NCI-H1105 (cell line): ENCODE data around the gene IKZF1.

Experiments used
- DNase-seq: peaks from one replicate; lab custom pipeline; 2025; lab: John Stamatoyannopoulos, UW

Gene IKZF1

GRCh38 chr7:50304129-50304910 lies at the start of gene IKZF1:
Gene IKZF1 (plus strand): TSS chr7:50304716. CDS start chr7:50319062, 14,346 bp downstream.
- peak; percentile 6 for DNase-seq

- DNase-seq: no peak
These were observed 42.9 kb upstream of the IKZF1 start for GRCh38 chr7:50261593-50261992.

DNA sequence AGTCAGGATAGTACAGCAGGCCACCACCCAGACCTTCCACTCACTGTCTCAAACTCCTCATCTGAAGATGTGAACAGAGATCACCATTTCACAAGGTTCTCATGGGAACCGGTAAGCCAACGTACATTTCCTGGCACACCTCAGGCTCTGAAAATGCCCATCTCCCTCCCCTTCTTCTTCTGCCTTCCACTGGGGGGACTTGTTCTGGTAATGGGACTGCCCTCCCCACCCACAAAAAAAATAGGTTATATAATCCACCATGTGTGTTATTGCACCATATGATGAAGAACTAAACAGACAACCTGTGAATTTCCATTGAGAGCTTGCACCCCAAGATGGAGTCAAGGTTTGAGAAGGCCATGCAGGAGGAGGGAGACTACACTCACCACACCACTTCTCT lies 42.1 kb upstream of the IKZF1 start:
- DNase-seq: no peak

- no peak for DNase-seq
These were observed 41.4 kb upstream of the IKZF1 start for GRCh38 chr7:50262916-50263690.

DNA sequence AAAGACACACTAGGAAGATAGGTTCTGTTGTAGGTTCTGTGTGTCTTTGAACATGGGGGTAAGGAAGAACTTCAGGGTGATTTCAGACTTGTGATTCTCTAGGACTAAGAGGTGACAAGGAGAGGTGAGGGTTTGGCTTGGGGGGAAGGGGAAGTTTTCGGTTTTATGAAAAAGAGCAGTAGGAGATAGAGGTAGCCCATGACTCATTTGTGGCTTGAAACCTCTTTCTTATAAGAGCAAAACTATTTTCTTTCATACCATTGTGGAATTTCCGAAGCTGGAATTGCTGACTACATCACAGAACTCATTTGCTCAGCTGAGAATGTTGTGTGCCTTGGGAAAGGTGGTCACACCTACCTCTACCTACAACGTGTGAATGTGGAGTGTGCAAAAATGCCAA lies 39.6 kb upstream of the IKZF1 start:
- DNase-seq: no peak

GRCh38 chr7:50265968-50266634 lies 38.4 kb upstream of the IKZF1 start:
- DNase-seq: no peak

- DNase-seq: no peak
These were observed 37.7 kb upstream of the IKZF1 start for GRCh38 chr7:50266635-50267386.

GRCh38 chr7:50267525-50268041 lies 36.9 kb upstream of the IKZF1 start:
- no peak for DNase-seq

DNA sequence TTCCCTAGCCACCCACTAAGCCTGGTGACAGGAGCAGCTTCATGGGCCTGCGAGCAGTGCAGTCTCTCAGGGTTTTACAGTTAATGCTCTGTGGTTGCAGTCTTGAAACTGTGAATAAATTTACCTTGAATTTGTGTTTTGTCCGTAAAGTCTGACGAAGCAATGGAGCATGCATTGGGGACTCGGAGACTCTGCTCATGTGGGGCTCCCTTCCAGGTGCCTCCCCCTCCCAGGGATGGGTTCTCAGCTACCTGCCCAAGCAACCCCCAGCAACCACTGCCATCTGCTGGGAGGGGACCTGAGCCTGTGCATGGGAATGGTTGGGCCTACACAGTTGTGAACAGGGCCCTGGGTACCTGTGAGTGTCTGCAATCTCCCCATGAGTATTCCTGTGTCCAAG lies 36.3 kb upstream of the IKZF1 start:
- no peak for DNase-seq

DNA sequence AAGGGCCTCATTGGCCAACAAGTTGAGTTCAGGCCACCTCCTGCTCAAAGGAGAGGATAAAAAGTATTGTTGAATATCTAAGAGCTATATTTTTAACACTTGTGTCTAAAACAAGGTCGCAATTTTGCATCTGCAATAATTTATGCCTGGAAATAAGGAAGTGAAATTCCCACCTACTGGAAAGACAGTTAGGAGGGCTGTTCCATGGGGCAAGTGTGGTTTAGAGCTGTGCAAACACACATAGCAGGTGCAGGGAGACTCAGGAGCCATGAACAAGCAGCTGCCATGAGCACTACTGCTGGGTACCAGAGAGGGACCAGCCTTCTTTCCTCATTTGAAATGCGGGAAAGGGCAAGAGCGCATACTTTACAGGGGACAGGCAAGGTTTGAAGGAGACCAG lies 35.5 kb upstream of the IKZF1 start:
- no peak for DNase-seq

GRCh38 chr7:50270531-50271018 lies 33.9 kb upstream of the IKZF1 start:
- DNase-seq: no peak

DNA sequence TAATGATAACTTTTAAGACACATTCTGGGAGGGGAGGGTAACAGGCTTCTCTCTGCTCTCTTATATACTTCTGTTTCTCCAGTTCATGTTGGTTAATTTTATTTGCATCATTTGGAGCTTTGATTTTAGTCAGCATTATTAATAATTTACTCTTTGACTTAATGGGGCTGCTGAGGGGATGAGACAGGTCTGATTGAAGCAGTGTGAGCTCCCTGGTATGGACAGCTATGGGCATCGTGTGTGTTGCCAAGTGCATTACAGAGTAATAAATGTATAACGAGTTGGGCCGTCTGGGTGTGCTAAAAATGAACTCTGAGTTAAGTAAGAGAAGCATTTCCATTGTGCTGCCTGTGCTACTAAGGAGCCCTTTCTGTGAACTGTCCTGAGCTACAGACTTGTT lies 31.7 kb upstream of the IKZF1 start:
- DNase-seq: no peak

DNA sequence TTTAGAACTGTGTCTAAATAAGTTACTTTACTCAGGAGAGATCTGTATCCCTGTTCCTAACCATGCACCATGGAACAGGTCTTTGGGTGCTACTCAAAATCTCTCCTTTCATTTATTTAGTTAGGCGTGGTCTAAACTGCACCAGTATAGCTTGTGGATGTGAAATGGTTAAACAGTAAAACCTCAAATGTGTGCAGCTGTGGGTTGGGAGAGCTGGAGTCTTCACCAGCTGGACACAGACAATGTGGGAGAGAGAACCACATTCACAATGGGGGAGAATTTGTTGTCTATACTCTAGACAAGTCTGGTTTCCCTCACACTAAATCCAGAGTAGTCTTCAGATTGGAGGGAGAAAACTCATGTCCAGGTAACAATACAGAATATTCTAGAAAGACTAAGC lies 31.2 kb upstream of the IKZF1 start:
- no peak for DNase-seq

- no peak for DNase-seq
These were observed 30.6 kb upstream of the IKZF1 start for GRCh38 chr7:50273870-50274269.

GRCh38 chr7:50274361-50274760 lies 30.2 kb upstream of the IKZF1 start:
- no peak for DNase-seq

DNA sequence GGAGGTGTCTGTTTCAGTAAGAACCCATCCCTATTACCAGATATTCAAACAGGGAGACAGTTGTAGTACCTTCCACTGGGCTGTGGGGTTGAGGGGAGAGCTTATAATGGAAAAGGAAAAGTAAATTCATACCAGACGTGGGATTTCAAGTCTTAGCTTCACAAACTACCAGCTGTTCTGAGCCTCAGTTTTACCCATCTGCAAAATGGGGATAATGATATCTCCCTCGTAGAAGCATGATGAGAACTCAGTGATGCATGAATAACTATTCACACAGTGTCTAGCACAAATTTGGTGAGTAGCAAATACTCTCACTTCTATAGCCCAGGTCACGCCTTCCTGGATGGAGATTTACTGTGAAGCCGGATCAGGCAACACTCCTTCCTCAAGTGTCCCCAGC lies 29.1 kb upstream of the IKZF1 start:
- no peak for DNase-seq

DNA sequence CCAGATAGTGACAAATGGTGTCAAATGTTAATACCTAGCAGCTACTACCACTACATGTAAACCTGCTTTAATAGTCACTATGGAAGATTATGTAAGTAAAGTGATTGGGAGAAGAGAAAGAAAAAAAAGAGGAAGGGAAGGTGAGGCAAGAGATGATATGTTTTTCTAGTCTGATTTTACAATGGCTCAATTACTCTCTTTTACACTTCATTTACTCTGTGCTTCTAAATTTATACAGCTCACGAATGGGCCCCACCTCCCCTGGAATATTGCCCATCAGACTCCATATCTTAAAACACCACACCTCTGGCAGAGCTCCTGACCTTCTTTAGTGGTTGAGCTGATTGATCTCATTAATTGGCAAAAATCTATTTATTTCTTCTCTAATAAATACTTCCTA lies 28.0 kb upstream of the IKZF1 start:
- DNase-seq: no peak

- no peak for DNase-seq
These were observed 26.4 kb upstream of the IKZF1 start for GRCh38 chr7:50278120-50278519.

- DNase-seq: no peak
These were observed 22.7 kb upstream of the IKZF1 start for GRCh38 chr7:50281680-50282445.

DNA sequence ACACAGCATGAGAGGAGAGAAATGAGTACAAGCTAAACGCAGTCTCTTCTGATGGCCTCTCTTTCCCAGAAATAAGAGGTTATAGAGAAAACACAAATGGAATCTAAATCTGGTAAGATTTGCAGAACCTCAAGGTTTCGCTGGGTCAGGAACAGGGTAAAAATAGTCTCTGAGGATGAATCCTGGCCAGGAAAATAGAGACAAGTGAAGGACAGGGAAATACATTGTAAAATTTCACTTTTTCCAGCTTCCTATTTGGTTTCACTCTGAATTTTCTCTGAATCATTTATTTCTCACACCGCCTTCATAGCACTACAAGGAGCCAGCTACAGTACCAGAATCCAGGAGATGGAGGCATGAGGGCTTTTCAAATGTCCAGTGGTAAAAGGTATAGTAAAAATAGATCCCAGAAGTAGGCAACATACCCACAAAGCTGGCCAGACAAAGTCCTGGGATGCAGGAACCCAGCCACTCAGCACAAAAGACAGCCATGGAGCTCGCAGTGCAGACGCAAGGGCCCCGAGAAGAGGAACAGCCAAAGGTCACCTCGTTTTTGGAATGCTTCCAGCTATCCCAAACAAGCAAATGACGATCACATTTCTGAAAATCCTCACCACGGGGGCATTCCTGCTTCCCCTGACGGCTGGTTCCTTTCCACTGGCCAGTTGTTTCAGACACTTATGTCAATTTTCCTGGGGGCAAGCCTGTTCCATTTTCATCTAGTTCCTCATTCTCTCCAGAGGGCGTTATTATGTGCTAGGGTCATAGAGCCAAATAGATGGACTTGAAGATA lies 21.5 kb upstream of the IKZF1 start:
- no peak for DNase-seq
